WERI-Rb-1 (cell line): ENCODE measurements around the gene NOX5.

ENCODE experiments used
- DNase-seq: peaks from one replicate; pipeline ENCODE4 v3.0.0-alpha.2; 2020
- H3K27ac ChIP-seq: fragments of 250-450 bp; sonication (Bioruptor Pico); 2 replicates; pipeline ENCODE4 v1.5.1; 2020; ENCODE audit warnings: mild to moderate bottlenecking, moderate library complexity
- H3K27me3 ChIP-seq: fragments of 250-450 bp; sonication (Bioruptor Pico); 2 replicates; pipeline ENCODE4 v1.5.1; 2021; ENCODE audit warnings: mild to moderate bottlenecking, low read depth, moderate library complexity; ENCODE audit not compliant: insufficient read depth, severe bottlenecking
- H3K36me3 ChIP-seq: fragments of 250-450 bp; sonication (Bioruptor Pico); 2 replicates; pipeline ENCODE4 v1.5.1; 2020; ENCODE audit warnings: mild to moderate bottlenecking, moderate library complexity
- H3K4me3 ChIP-seq: 2 replicates; pipeline ENCODE4 v1.5.1; 2011; ENCODE audit warnings: low read depth, mild to moderate bottlenecking, control low read depth, low read length
- H3K9me3 ChIP-seq: fragments of 250-450 bp; sonication (Bioruptor Pico); 2 replicates; pipeline ENCODE4 v1.5.1; 2021; ENCODE audit warnings: mild to moderate bottlenecking, moderate library complexity; ENCODE audit not compliant: severe bottlenecking
- CTCF ChIP-seq: IDR thresholded peaks from 2 replicates; pipeline ENCODE4 v1.5.1; 2011; ENCODE audit warnings: low read depth, mild to moderate bottlenecking, control low read depth, inconsistent platforms, low read length

Gene NOX5

GRCh38 chr15:69039516-69040225, 25.2 kb downstream of the NOX5 start:
- no peaks in the 10 kb centered on the region for H3K27me3 ChIP-seq
- no peaks in the 10 kb centered on the region for H3K36me3 ChIP-seq
- no peak overlapping the region for H3K4me3 ChIP-seq
- DNase-seq: no peak
- H3K9me3 ChIP-seq: peaks cover 2% of the 10 kb centered on the region
- no peak overlapping the region for H3K27ac ChIP-seq
- no peak for TF ChIP-seq CTCF

DNA sequence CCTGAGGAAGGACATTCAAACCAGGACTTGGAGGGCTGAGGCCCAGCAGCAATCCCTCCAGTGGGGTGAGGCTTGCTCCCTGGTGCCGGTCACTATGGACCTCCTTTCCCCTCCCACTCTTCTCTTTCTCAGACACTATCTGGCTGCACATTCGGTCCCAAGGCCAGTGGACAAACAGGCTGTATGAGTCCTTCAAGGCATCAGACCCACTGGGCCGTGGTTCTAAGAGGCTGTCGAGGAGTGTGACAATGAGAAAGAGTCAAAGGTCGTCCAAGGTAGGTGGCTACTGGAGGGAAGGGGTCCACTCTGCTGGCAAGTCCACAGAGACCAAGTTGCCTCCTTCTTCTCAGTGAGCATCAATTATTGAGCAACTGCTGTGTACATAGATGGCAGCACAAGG, 28.0 kb downstream of the NOX5 start:
- Histone ChIP-seq H3K36me3 (no peaks in the 10 kb centered on the region), H3K27ac (no peak overlapping the region), H3K4me3 (no peak overlapping the region), H3K27me3 (no peaks in the 10 kb centered on the region), H3K9me3 (no peaks in the 10 kb centered on the region)
- DNase-seq: no peak
- TF ChIP-seq CTCF: no peak

DNA sequence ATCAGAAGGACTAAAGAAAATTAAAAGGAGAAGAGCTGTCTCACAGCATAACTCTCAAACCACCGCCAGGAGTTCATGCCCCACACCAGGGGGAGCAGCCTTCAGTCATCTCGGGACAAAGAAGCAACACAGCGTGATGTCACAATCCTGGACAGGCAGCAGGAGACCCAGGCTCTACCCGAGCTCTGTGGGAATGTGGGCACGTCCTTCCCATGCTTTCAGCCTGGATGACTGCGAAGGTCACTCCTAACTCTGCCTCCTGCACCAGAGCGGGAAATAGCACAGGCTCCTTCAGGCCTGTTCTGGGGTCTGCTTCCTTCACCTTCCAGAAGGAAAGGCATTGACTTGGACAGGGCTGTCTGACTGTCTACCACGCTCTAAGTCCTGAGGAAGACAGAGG, 31.3 kb downstream of the NOX5 start:
- H3K27me3 ChIP-seq: no peaks in the 10 kb centered on the region
- no peaks in the 10 kb centered on the region for H3K36me3 ChIP-seq
- no peak overlapping the region for H3K27ac ChIP-seq
- peak; percentile 59 for TF ChIP-seq CTCF
- peak; percentile 68 for DNase-seq
- no peaks in the 10 kb centered on the region for H3K9me3 ChIP-seq
- H3K4me3 ChIP-seq: no peak overlapping the region

DNA sequence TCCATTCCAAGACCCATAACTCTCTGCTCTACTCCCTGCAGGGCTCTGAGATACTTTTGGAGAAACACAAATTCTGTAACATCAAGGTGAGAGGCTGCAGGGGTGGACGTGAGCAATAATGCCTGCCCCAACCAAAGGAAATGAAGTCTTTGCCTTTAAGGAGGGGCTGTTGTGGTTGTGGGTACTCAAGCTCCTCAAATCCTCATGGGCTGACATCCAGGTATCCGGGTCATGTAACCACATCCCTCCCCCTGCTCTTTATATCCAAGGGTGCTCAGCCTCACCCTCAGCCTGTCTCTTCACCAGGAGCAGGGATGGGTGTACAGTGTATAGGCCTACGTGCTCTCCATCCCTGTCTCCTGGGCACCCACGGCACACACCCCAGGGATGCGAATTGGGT, 32.3 kb downstream of the NOX5 start:
- Histone ChIP-seq H3K27me3 (no peaks in the 10 kb centered on the region), H3K9me3 (no peaks in the 10 kb centered on the region), H3K4me3 (no peak overlapping the region), H3K27ac (no peak overlapping the region), H3K36me3 (no peaks in the 10 kb centered on the region)
- DNase-seq: no peak
- no peak for TF ChIP-seq CTCF

DNA sequence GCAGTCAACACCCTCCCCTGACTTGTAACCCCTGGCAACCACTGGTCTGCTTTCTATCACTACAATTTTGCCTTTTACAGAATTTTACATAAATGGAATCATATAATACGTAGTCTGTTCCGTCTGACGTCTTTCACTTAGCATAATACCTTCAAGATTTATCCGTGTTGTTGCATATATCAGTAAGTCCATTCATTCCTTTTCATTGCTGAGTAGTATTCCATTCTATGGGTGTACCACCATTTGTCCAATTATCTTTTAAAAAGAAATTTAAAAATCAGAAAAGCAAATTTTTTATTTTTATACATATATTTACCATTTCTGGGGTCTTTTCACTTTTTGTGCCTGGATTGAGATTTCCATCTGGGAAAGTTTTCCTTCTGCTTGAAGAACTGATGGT, 35.5 kb downstream of the NOX5 start:
- Histone ChIP-seq H3K27me3 (no peaks in the 10 kb centered on the region), H3K9me3 (no peaks in the 10 kb centered on the region), H3K4me3 (no peak overlapping the region), H3K36me3 (no peaks in the 10 kb centered on the region), H3K27ac (no peak overlapping the region)
- no peak for DNase-seq
- no peak for TF ChIP-seq CTCF

DNA sequence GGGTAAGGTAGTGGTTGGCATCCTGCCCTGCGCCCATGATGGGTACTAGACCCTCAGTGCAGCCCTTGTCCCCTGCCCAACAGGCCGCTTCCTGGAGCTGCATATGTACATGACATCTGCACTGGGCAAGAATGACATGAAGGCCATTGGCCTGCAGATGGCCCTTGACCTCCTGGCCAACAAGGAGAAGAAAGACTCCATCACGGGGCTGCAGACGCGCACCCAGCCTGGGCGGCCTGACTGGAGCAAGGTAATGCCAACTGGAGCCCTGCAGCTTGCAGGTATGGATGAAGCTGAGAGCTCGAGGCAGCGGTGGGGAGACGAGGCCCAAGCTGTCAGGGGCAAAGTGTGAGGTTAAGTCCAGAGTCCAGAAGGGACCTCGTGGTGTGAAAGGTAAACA, 40.8 kb downstream of the NOX5 start:
- TF ChIP-seq CTCF: no peak
- H3K27ac ChIP-seq: no peak overlapping the region

More for the DNA sequence above, 40.8 kb downstream of the NOX5 start:
- no peaks in the 10 kb centered on the region for H3K36me3 ChIP-seq
- no peaks in the 10 kb centered on the region for H3K27me3 ChIP-seq
- no peak overlapping the region for H3K4me3 ChIP-seq
- DNase-seq: no peak
- no peaks in the 10 kb centered on the region for H3K9me3 ChIP-seq
